ENCODE data around the gene LY86.

DNA sequence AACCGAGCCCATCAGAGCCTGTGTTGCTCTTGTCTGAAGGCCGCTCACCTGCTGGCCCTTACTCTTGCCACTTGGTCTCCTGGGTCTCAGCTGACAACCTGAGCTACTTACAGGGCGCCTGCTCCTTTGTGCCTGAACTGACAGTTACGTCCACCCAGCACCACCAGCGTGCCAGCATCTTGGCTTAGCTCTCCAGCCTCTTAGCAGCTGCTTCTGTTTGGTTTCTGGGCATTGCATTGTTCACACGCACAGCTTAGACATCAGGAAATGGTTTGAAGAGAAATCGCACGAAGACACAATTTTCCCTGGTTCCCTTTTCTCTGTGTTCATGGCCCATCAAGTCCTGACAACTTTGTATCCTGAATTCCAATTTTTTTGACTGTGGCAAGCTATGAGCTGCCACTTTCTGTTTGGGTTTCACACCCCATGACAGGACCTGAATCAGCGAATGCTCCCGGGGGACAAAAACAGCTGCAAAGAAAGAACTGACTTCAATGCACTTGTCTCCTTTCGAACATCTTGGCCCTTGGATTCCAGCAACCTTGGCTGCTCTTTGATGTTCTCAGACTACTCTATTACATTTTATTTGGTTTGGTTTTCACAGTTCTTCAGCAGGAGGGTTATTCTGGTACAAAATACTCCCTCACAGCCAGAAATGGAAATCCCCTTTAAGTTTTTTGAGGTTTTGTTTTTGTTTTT, 45.2 kb upstream of the LY86 start:
- TF ChIP-seq CTCF (IDR thresholded peaks at IDR 0.05) (no peak), MYBL2 (CRISPR knock-in tag; IDR thresholded peaks at IDR 0.05) (no peak), ZBTB21 (CRISPR knock-in tag; IDR thresholded peaks at IDR 0.05; ENCODE audit: borderline replicate concordance) (no peak), ZNF317 (CRISPR knock-in tag; IDR thresholded peaks at IDR 0.05; ENCODE audit: borderline replicate concordance, low read depth) (no peak), ATF3 (CRISPR knock-in tag; conservative IDR thresholded peaks at IDR 0.05) (no peak)

Data from WTC11 (cell line).